ENCODE results near the gene LYL1.

Gene LYL1

GRCh38 chr19:13104848-13105711 is 2.4 kb upstream of the LYL1 start:
- DNase-seq (ENCODE audit: low read depth in 2 of 2) = no peak

- peak in 1 of 2 donors; percentile 51 for DNase-seq (ENCODE audit: low read depth in 2 of 2)
These were observed 1.7 kb upstream of the LYL1 start for GRCh38 chr19:13104360-13104847.

GRCh38 chr19:13103581-13104359 is 1.1 kb upstream of the LYL1 start:
- no peak for DNase-seq (ENCODE audit: low read depth in 2 of 2)

- no peak for DNase-seq (ENCODE audit: low read depth in 2 of 2)
These were observed 317 bp downstream of the LYL1 start for GRCh38 chr19:13102416-13102665.

- DNase-seq (ENCODE audit: low read depth in 2 of 2) = no peak
These were observed 855 bp downstream of the LYL1 start for GRCh38 chr19:13101590-13102415.

- DNase-seq (ENCODE audit: low read depth in 2 of 2) = no peak
These were observed 1.6 kb downstream of the LYL1 start for GRCh38 chr19:13100841-13101589.

- peak in 1 of 2 donors; percentile 56 for DNase-seq (ENCODE audit: low read depth in 2 of 2)
These were observed 2.5 kb downstream of the LYL1 start for GRCh38 chr19:13100031-13100588.

- DNase-seq (ENCODE audit: low read depth in 2 of 2) = peak in 1 of 2 donors; percentile 75
These were observed 3.3 kb downstream of the LYL1 start for GRCh38 chr19:13099073-13099999.

GRCh38 chr19:13098277-13099072 is 4.2 kb downstream of the LYL1 start:
- DNase-seq (ENCODE audit: low read depth in 2 of 2) = no peak

GRCh38 chr19:13097463-13098258 is 5.0 kb downstream of the LYL1 start:
- no peak for DNase-seq (ENCODE audit: low read depth in 2 of 2)

- no peak for DNase-seq (ENCODE audit: low read depth in 2 of 2)
These were observed 5.6 kb downstream of the LYL1 start for GRCh38 chr19:13097033-13097462.

- no peak for DNase-seq (ENCODE audit: low read depth in 2 of 2)
These were observed 6.4 kb downstream of the LYL1 start for GRCh38 chr19:13095934-13096927.

GRCh38 chr19:13095393-13095784 is 7.3 kb downstream of the LYL1 start:
- no peak for DNase-seq (ENCODE audit: low read depth in 2 of 2)

- no peak for DNase-seq (ENCODE audit: low read depth in 2 of 2)
These were observed 7.8 kb downstream of the LYL1 start for GRCh38 chr19:13094771-13095392.

GRCh38 chr19:13094106-13094504 is 8.6 kb downstream of the LYL1 start:
- no peak for DNase-seq (ENCODE audit: low read depth in 2 of 2)

- peak; percentile 58 to 68 for DNase-seq (ENCODE audit: low read depth in 2 of 2)
These were observed 9.1 kb downstream of the LYL1 start for GRCh38 chr19:13093407-13094105.
